Vein endothelial cell (primary cell): ENCODE results near the gene CCDC81. TPM values are rescaled to one million over a fixed set of nuclear protein-coding genes. Genes with fewer than 3 reads are reported as not detected.

Experiments used
- total RNA-seq: library from RNA; depleted of rRNA; stranded (reverse); fragments of >200 nt; gene quantifications from 2 replicates; pipeline ENCODE4 v1.2.3, GENCODE V29; 2012

The CCDC81 gene
- 0.65 and 0.96 TPM in 2 replicates for total RNA-seq

DNA sequence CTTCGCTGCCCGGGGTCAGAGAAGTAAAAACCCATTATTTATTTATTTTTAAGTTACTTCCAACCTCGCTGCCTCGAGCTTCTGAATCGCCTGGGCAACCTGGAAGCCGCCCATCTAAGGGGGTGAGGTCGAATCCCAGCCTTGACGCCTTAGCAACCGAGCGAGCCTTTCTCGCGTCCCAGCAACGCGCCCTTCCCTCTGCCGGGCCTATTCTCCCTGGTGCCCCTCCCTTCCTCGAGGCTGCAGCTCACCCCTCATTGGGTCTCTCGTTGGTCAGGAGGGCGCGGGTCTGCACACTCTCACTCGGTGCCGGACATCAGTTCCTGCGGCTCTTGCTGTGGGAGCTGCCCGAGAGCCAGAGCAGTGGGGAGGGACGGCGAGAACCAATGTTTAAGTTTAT lies at the start of gene CCDC81:
Gene CCDC81 (plus strand): TSS at position 302 of the 400 bp plus-strand sequence. CDS start 277 bp downstream, outside the sequence.

Other genes with a start within 250 kb of the CCDC81 start
- gene EED, start 130.1 kb upstream of the CCDC81 start, total RNA-seq, result 11.1 and 16.9 TPM in 2 replicates
- gene HIKESHI, start 72.6 kb upstream of the CCDC81 start, total RNA-seq, result 50.5 and 50.6 TPM in 2 replicates